ENCODE measurements around the gene PACSIN3. TPM values are rescaled to one million over a fixed set of nuclear protein-coding genes. Genes with fewer than 3 reads are reported as not detected.

Gene PACSIN3
- total and polyA plus RNA-seq, 2 of the 8 experiments (the other 6 are each of a cell fraction or from before 2014, with no cell fraction given): 23.8 to 47.2 TPM

GRCh38 chr11:47171856-47172255 lies 14.4 kb downstream of the PACSIN3 start:
- no peak overlapping the region for H3K23ac ChIP-seq (ENCODE audit: insufficient read length)
- H3K23me2 ChIP-seq (ENCODE audit: low read depth, low read length): peaks cover 5% of the 10 kb centered on the region
- no peak overlapping the region for H3K4me2 ChIP-seq (ENCODE audit: insufficient read depth in 1 of 2, low read depth in 2 of 2, low read length in 2 of 2)
- no peak overlapping the region for H2BK5ac ChIP-seq (ENCODE audit: low read depth, low read length)
- ChIA-PET POLR2A (ENCODE audit: partially characterized antibody) (interaction anchor here (0.9 to 2.8 kb wide), 8 partner anchors 9 to 76 kb away, joined by 3 to 15 read pairs (median 4); no protein-coding TSS in a partner anchor), CTCF (ENCODE audit: partially characterized antibody) (interaction anchor here (0.6 to 3.7 kb wide), 5 partner anchors 10 to 422 kb away, joined by 3 to 32 read pairs (median 4); no protein-coding TSS in a partner anchor)
- DNase-seq (ENCODE audit: low read depth in 1 of 2, low spot score in 2 of 2) (no peak), FAIRE-seq (no peak)
- no peak overlapping the region for H3K4me3 ChIP-seq (ENCODE audit: extremely low read depth in 1 of 4, insufficient read depth in 2 of 4, low read depth in 3 of 4, low read length in 4 of 4)
- H3K36me3 ChIP-seq (ENCODE audit: control insufficient read depth in 2 of 4, insufficient read depth in 4 of 4, low read length in 3 of 4): peaks cover 32 to 66% (median 47%) of the 10 kb centered on the region in 4 experiments
- no peak overlapping the region for H3K56ac ChIP-seq (replicated peaks; ENCODE audit: insufficient read length, low read depth, low read length)
- no peaks in the 10 kb centered on the region for H3K9me3 ChIP-seq (ENCODE audit: insufficient read depth in 2 of 2, low read depth in 1 of 2, low read length in 1 of 2)
- no peak overlapping the region for H3K27ac ChIP-seq (ENCODE audit: low read depth, low read length)
- no peak overlapping the region for H3K9ac ChIP-seq (replicated peaks in 1 of 4; ENCODE audit: extremely low read depth in 1 of 4, low read depth in 3 of 4, low read length in 3 of 4)
- no peak overlapping the region for H2BK120ac ChIP-seq (replicated peaks; ENCODE audit: low read depth, low read length)
- H3K79me2 ChIP-seq (ENCODE audit: control insufficient read depth in 1 of 2, insufficient read depth in 2 of 2, low read length in 2 of 2): peaks cover 8 to 45% of the 10 kb centered on the region in 2 experiments
- no peak overlapping the region for H2BK12ac ChIP-seq (ENCODE audit: low read depth, low read length)
- no peak overlapping the region for H3K4ac ChIP-seq (replicated peaks; ENCODE audit: insufficient read length, low read depth, low read length)
- no peak overlapping the region for H3K14ac ChIP-seq (ENCODE audit: insufficient read length)
- no peak overlapping the region for H2AK5ac ChIP-seq (ENCODE audit: low read depth, low read length)
- no peak overlapping the region for H4K5ac ChIP-seq (ENCODE audit: insufficient read length, low read depth, low read length)
- no peak overlapping the region for H4K8ac ChIP-seq (ENCODE audit: extremely low read depth, insufficient read depth, low read length)
- H3K79me1 ChIP-seq (ENCODE audit: low read depth, low read length): peaks cover 19% of the 10 kb centered on the region
- no peak overlapping the region for H2AFZ ChIP-seq (ENCODE audit: low read length)
- no peak overlapping the region for H3K18ac ChIP-seq (ENCODE audit: extremely low read depth, low read length)
- 97% methylated on average over 8 of the region's 8 CpGs; no CpG with 5 or more reads in 1 of the 2 experiments for WGBS, 2 experiments (ENCODE audit: extremely low coverage in 1 of 2, insufficient coverage in 1 of 2, insufficient read length in 1 of 2, insufficient replicate concordance in 2 of 2, low coverage in 1 of 2, low lambda C conversion rate in 2 of 2, missing lambda C conversion rate in 1 of 2)
- H3K4me1 ChIP-seq (replicated peaks in 1 of 4; ENCODE audit: control insufficient read depth in 3 of 4, insufficient read depth in 4 of 4, low read length in 3 of 4): peaks cover 0 to 5% (median 1%) of the 10 kb centered on the region in 4 experiments; a peak in 3 of 7 replicates
- no peak overlapping the region for H2BK15ac ChIP-seq (ENCODE audit: low read length)
- peaks cover 3 to 7% of the 10 kb centered on the region in 2 experiments for H4K20me1 ChIP-seq (replicated peaks in 1 of 2; ENCODE audit: control insufficient read depth in 1 of 2, insufficient read depth in 2 of 2, low read length in 2 of 2)
- H4K91ac ChIP-seq (replicated peaks; ENCODE audit: insufficient read length, low read length): no peak overlapping the region
- H2BK20ac ChIP-seq (ENCODE audit: low read length): no peak overlapping the region
- no peaks in the 10 kb centered on the region for H3K27me3 ChIP-seq (replicated peaks in 1 of 4; ENCODE audit: control insufficient read depth in 3 of 4, extremely low read depth in 1 of 4, insufficient read depth in 3 of 4, low read length in 3 of 4)
- no peak for TF ChIP-seq GABPA (IDR thresholded peaks at IDR 0.05; ENCODE audit: borderline replicate concordance, insufficient read depth, low read length)
